Measurements from ENCODE around the gene PRR22.

Gene PRR22

GRCh38 chr19:5784581-5785147, at the start of gene PRR22:
TSS of gene PRR22 (minus strand) at chr19:5784746. CDS start at chr19:5784660, 86 bp downstream.
- DNase-seq (ENCODE audit: low spot score) = no peak

- no peak for DNase-seq (ENCODE audit: low spot score)
These were observed 48.1 kb upstream of the PRR22 start for GRCh38 chr19:5832527-5833216.

- DNase-seq (ENCODE audit: low spot score) = no peak
These were observed 47.5 kb upstream of the PRR22 start for GRCh38 chr19:5832061-5832460.

- no peak for DNase-seq (ENCODE audit: low spot score)
These were observed 46.6 kb upstream of the PRR22 start for GRCh38 chr19:5831159-5831558.

- no peak for DNase-seq (ENCODE audit: low spot score)
These were observed 45.2 kb upstream of the PRR22 start for GRCh38 chr19:5829567-5830310.

- DNase-seq (ENCODE audit: low spot score) = no peak
These were observed 44.4 kb upstream of the PRR22 start for GRCh38 chr19:5828661-5829566.

- DNase-seq (ENCODE audit: low spot score) = peak; percentile 87
These were observed 43.5 kb upstream of the PRR22 start for GRCh38 chr19:5827891-5828660.

- no peak for DNase-seq (ENCODE audit: low spot score)
These were observed 42.9 kb upstream of the PRR22 start for GRCh38 chr19:5827342-5827890.

GRCh38 chr19:5826531-5827341, 42.2 kb upstream of the PRR22 start:
- peak; percentile 92 for DNase-seq (ENCODE audit: low spot score)

GRCh38 chr19:5825178-5825577, 40.6 kb upstream of the PRR22 start:
- DNase-seq (ENCODE audit: low spot score) = no peak

GRCh38 chr19:5824751-5825150, 40.2 kb upstream of the PRR22 start:
- DNase-seq (ENCODE audit: low spot score) = no peak

- peak; percentile 40 for DNase-seq (ENCODE audit: low spot score)
These were observed 39.2 kb upstream of the PRR22 start for GRCh38 chr19:5823579-5824281.

GRCh38 chr19:5822181-5822844, 37.8 kb upstream of the PRR22 start:
- DNase-seq (ENCODE audit: low spot score) = no peak

- DNase-seq (ENCODE audit: low spot score) = no peak
These were observed 37.1 kb upstream of the PRR22 start for GRCh38 chr19:5821521-5822180.

- no peak for DNase-seq (ENCODE audit: low spot score)
These were observed 36.2 kb upstream of the PRR22 start for GRCh38 chr19:5820785-5821184.

- DNase-seq (ENCODE audit: low spot score) = no peak
These were observed 34.0 kb upstream of the PRR22 start for GRCh38 chr19:5818594-5818993.

GRCh38 chr19:5817218-5817617, 32.7 kb upstream of the PRR22 start:
- DNase-seq (ENCODE audit: low spot score) = no peak

GRCh38 chr19:5814852-5815246, 30.3 kb upstream of the PRR22 start:
- no peak for DNase-seq (ENCODE audit: low spot score)

Data from SW480 (cell line).